Subcutaneous adipose tissue (tissue), 4 donors: ENCODE results near the gene LSM6. TPM values are rescaled to one million over a fixed set of nuclear protein-coding genes. Genes with fewer than 3 reads are reported as not detected.

Experiments used
- CTCF ChIP-seq: fragments of 450-650 bp; IDR thresholded peaks from one replicate; pipeline ENCODE4 v1.5.1; 2016; ENCODE audit warnings: low read depth, mild to moderate bottlenecking, control low read depth, antibody characterized with exemption, moderate library complexity
- total RNA-seq, 4 donors: library from RNA; depleted of rRNA; stranded (reverse); fragments of >200 nt; gene quantifications; one replicate each; pipeline ENCODE4 v1.1.0, GENCODE V29; 2016

Gene LSM6
- total RNA-seq, 4 donors from 2014 or later: 46.7 to 59.7 (median 49.7) TPM

DNA sequence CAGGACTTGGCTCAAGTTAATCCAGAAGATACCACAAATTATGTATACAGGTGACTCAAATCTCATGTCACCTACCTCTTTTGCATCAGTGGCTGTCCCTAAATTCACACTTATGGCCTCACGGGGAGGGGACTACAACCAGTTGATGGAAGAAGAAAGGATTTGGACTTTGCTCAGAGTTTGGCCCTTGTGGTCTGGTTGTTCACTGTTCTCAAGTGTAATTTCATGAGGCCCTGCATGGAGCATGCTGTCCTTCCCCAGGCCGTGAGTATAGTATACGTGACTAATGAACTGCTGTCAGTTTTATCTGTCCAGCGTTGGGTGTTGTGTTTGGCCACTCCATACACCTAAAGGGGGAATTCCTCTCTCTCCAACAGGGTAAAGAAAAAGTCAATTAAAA lies 27.5 kb upstream of the LSM6 start:
- TF ChIP-seq CTCF: no peak

GRCh38 chr4:146154057-146154456 lies 21.5 kb upstream of the LSM6 start:
- TF ChIP-seq CTCF: no peak

- no peak for TF ChIP-seq CTCF
Measured at GRCh38 chr4:146155152-146155724, 20.3 kb upstream of the LSM6 start.

DNA sequence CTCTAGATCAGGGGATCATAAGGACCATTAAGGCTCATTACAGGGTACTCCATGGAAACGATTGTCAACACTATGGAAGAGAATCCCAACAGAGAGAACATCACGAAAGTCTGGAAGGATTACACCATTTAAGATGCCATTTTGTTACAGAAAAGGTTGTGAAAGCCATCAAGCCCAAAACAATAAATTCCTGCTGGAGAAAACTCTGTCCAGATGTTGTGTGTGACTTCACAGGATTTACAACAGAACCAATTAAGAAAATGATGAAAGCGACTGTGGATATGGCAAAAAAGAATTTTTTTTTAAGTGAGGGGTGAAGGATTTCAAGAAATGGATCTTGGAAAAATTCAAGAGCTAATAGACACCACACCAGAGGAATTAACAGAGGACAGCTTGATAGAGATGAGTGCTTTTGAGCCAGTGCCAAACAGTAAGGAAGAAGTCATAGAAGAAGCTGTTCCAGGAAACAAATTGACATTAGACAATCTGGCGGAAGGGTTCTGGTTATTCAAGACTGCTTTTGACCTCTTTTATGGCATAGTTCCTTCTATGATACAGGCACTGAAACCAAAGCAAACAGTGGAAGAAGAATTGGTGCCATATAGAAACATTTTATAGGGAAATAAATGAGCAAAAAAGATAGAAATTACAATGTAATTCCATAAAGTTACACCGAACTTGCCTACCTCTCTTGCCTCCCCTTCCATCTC lies 17.3 kb upstream of the LSM6 start:
- no peak for TF ChIP-seq CTCF

GRCh38 chr4:146159384-146160058 lies 16.0 kb upstream of the LSM6 start:
- no peak for TF ChIP-seq CTCF

DNA sequence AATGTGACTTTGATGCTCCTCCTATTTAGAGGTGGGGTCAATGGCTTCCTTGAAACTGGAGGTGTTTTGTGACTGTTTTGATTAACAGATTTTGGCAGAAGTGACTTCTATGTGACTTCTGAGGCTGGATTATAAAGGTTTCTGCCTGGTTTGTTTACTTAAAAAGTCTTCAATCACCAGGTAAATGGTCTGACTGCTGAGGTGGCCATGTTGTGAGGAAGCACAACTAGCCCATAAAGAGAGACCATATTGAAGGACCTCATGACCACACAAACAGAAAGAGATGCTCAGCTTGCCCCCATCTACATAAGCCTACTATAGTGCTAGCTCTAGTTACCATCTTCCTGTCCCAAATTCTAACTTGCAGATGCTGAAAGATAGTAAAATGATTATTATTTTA lies 14.3 kb upstream of the LSM6 start:
- no peak for TF ChIP-seq CTCF

- no peak for TF ChIP-seq CTCF
Measured at GRCh38 chr4:146165221-146165620, 10.3 kb upstream of the LSM6 start.
